ENCODE data around the gene ANK3. TPM values are rescaled to one million over a fixed set of nuclear protein-coding genes. Genes with fewer than 3 reads are reported as not detected.

Gene ANK3
- total RNA-seq, 1 experiment from 2014 or later: 15.3 TPM

- TF ChIP-seq, protein P1, sequence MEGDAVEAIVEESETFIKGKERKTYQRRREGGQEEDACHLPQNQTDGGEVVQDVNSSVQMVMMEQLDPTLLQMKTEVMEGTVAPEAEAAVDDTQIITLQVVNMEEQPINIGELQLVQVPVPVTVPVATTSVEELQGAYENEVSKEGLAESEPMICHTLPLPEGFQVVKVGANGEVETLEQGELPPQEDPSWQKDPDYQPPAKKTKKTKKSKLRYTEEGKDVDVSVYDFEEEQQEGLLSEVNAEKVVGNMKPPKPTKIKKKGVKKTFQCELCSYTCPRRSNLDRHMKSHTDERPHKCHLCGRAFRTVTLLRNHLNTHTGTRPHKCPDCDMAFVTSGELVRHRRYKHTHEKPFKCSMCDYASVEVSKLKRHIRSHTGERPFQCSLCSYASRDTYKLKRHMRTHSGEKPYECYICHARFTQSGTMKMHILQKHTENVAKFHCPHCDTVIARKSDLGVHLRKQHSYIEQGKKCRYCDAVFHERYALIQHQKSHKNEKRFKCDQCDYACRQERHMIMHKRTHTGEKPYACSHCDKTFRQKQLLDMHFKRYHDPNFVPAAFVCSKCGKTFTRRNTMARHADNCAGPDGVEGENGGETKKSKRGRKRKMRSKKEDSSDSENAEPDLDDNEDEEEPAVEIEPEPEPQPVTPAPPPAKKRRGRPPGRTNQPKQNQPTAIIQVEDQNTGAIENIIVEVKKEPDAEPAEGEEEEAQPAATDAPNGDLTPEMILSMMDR (IDR thresholded peaks at IDR 0.05 in 2 of 3, conservative IDR thresholded peaks at IDR 0.05 in 1 of 3; ENCODE audit: borderline replicate concordance in 1 of 3, insufficient read depth in 1 of 3, low read depth in 2 of 3, low read length in 2 of 3): no peak
- TF ChIP-seq, protein P2, sequence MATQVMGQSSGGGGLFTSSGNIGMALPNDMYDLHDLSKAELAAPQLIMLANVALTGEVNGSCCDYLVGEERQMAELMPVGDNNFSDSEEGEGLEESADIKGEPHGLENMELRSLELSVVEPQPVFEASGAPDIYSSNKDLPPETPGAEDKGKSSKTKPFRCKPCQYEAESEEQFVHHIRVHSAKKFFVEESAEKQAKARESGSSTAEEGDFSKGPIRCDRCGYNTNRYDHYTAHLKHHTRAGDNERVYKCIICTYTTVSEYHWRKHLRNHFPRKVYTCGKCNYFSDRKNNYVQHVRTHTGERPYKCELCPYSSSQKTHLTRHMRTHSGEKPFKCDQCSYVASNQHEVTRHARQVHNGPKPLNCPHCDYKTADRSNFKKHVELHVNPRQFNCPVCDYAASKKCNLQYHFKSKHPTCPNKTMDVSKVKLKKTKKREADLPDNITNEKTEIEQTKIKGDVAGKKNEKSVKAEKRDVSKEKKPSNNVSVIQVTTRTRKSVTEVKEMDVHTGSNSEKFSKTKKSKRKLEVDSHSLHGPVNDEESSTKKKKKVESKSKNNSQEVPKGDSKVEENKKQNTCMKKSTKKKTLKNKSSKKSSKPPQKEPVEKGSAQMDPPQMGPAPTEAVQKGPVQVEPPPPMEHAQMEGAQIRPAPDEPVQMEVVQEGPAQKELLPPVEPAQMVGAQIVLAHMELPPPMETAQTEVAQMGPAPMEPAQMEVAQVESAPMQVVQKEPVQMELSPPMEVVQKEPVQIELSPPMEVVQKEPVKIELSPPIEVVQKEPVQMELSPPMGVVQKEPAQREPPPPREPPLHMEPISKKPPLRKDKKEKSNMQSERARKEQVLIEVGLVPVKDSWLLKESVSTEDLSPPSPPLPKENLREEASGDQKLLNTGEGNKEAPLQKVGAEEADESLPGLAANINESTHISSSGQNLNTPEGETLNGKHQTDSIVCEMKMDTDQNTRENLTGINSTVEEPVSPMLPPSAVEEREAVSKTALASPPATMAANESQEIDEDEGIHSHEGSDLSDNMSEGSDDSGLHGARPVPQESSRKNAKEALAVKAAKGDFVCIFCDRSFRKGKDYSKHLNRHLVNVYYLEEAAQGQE (IDR thresholded peaks at IDR 0.05; ENCODE audit: low read depth): no peak
- TF ChIP-seq EZH2 (IDR thresholded peaks at IDR 0.05): no peak
- no peak for TF ChIP-seq ZFX (IDR thresholded peaks at IDR 0.05)
- TF ChIP-seq, protein P3, sequence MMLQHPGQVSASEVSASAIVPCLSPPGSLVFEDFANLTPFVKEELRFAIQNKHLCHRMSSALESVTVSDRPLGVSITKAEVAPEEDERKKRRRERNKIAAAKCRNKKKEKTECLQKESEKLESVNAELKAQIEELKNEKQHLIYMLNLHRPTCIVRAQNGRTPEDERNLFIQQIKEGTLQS (IDR thresholded peaks at IDR 0.05): no peak
- TF ChIP-seq ELF1 (IDR thresholded peaks at IDR 0.05; ENCODE audit: borderline replicate concordance, low read depth): no peak
- TF ChIP-seq SP1 (IDR thresholded peaks at IDR 0.05; ENCODE audit: low read depth): no peak
- TF ChIP-seq SRF (IDR thresholded peaks at IDR 0.05; ENCODE audit: low read depth): no peak
- no peak for TF ChIP-seq CEBPB (IDR thresholded peaks at IDR 0.05; ENCODE audit: low read depth)
Observed at GRCh38 chr10:60367431-60367830, 22.2 kb downstream of the ANK3 start (continued).

DNA sequence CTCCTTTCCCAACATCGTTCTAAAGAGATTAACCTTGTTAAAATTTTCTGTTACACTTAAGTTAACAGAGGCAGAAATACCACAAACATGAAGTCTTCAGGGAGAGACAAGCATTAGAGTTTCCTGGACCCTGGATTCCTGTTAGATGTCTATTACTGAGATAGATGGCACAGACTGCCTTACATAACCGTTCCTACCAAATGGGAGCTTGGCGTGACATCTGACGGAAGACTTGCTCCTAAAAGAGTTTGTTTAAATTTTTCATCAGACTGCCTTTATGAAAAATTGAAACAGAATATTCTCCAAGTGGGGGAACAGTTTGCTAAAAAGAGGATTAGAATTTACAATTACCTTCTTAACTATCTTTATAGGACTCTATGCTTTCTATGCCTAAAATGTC is 22.7 kb downstream of the ANK3 start:
- Histone ChIP-seq H3K4me1 (ENCODE audit: control insufficient read depth in 1 of 2, insufficient read depth in 2 of 2, low read length in 2 of 2) (no peaks in the 10 kb centered on the region), H3K4me2 (ENCODE audit: low read length) (no peak overlapping the region), H2AFZ (ENCODE audit: low read depth, low read length, poor library complexity, severe bottlenecking) (no peak overlapping the region), H3K9ac (ENCODE audit: low read length) (no peak overlapping the region), H3K4me3 (replicated peaks in 1 of 2; ENCODE audit: low read depth in 1 of 2, low read length in 2 of 2) (no peak overlapping the region), H3K27ac (ENCODE audit: low read depth, low read length) (no peak overlapping the region), H4K20me1 (ENCODE audit: insufficient read depth) (no peaks in the 10 kb centered on the region), H3K27me3 (ENCODE audit: insufficient read depth, low read length) (no peaks in the 10 kb centered on the region), H3K9me3 (ENCODE audit: control insufficient read depth in 1 of 2, insufficient read depth in 1 of 2, low read depth in 1 of 2, low read length in 2 of 2) (no peaks in the 10 kb centered on the region), H3K79me2 (ENCODE audit: insufficient read depth, low read length) (no peaks in the 10 kb centered on the region), H3K9me2 (ENCODE audit: insufficient read depth) (no peaks in the 10 kb centered on the region), H3K36me3 (ENCODE audit: control insufficient read depth in 1 of 2, insufficient read depth in 2 of 2, low read length in 2 of 2) (no peaks in the 10 kb centered on the region)
- DNase-seq (ENCODE audit: low read depth, low spot score): no peak
- ATAC-seq: no peak
- ChIA-PET RAD21 (ENCODE audit: low non-redundant PET in 1 of 2, low total read pairs in 2 of 2, uncharacterized antibody in 2 of 2, unreplicated experiment in 2 of 2) (no interaction called here), CTCF (no interaction called here), POLR2A (no interaction called here)
- intact Hi-C loops (cut with micrococcal nuclease): no loop called here
- no TSS peak for BruUV-seq (replicated peaks)
- TF ChIP-seq CBX3 (IDR thresholded peaks at IDR 0.05; ENCODE audit: low read depth): no peak
- TF ChIP-seq FOSL1 (IDR thresholded peaks at IDR 0.05; ENCODE audit: low read depth): no peak
- TF ChIP-seq RAD21 (IDR thresholded peaks at IDR 0.05; ENCODE audit: low read depth): no peak
- TF ChIP-seq EZH2 (IDR thresholded peaks at IDR 0.05): no peak
- TF ChIP-seq EZH2phosphoT487 (IDR thresholded peaks at IDR 0.05; ENCODE audit: borderline replicate concordance): no peak
- no peak for TF ChIP-seq SRF (IDR thresholded peaks at IDR 0.05; ENCODE audit: low read depth)
- TF ChIP-seq POLR2A (IDR thresholded peaks at IDR 0.05; ENCODE audit: borderline replicate concordance, extremely low read depth, insufficient read depth, insufficient read length): no peak
- TF ChIP-seq CEBPB (IDR thresholded peaks at IDR 0.05; ENCODE audit: low read depth): no peak
- TF ChIP-seq TCF7L2 (IDR thresholded peaks at IDR 0.05; ENCODE audit: borderline replicate concordance, extremely low read depth, insufficient read depth, insufficient read length): no peak
- TF ChIP-seq EGR1 (IDR thresholded peaks at IDR 0.05; ENCODE audit: low read depth): no peak
- no peak for TF ChIP-seq ZNF274 (IDR thresholded peaks at IDR 0.05; ENCODE audit: low read depth, low read length)
- TF ChIP-seq SIN3A (IDR thresholded peaks at IDR 0.05; ENCODE audit: low read depth): no peak
- no peak for TF ChIP-seq JUND (IDR thresholded peaks at IDR 0.05)
- TF ChIP-seq SP1 (IDR thresholded peaks at IDR 0.05; ENCODE audit: low read depth): no peak
- TF ChIP-seq, protein P2 (IDR thresholded peaks at IDR 0.05; ENCODE audit: low read depth): no peak
